Mesendoderm (in vitro differentiated cells): ENCODE data around the gene PLCG2.
"Not testable (repeated sequence)": the region's sequence is repeated elsewhere in the genome, so short reads cannot be mapped to it uniquely, and the experiment has no call there.

Experiments
- DNase-seq: peaks from one replicate; pipeline ENCODE4 v3.0.0; 2013
- H2AK5ac ChIP-seq: 2 replicates; pipeline ENCODE4 v1.6.1; 2013; ENCODE audit warnings: low read length, inconsistent platforms
- H2BK120ac ChIP-seq: 2 replicates; pipeline ENCODE4 v1.6.1; 2013; ENCODE audit warnings: low read depth, mild to moderate bottlenecking, low read length, moderate library complexity, mixed read lengths
- H2BK15ac ChIP-seq: replicated peaks from 2 replicates; pipeline ENCODE4 v1.6.1; 2013; ENCODE audit warnings: low read depth, mild to moderate bottlenecking, moderate library complexity
- H2BK5ac ChIP-seq: 2 replicates; pipeline ENCODE4 v1.6.1; 2013; ENCODE audit warnings: low read length, inconsistent platforms
- H3K18ac ChIP-seq: 2 replicates; pipeline ENCODE4 v1.6.1; 2013; ENCODE audit warnings: mild to moderate bottlenecking, low read length, mixed read lengths
- H3K23ac ChIP-seq: one replicate; pipeline ENCODE4 v1.6.1; 2013; ENCODE audit warnings: low read length
- H3K27ac ChIP-seq: 2 replicates; pipeline ENCODE4 v1.5.1; 2013; ENCODE audit warnings: low read depth, mild to moderate bottlenecking, inconsistent platforms, low read length, moderate library complexity
- H3K27me3 ChIP-seq: 2 replicates; pipeline ENCODE4 v1.6.1; 2013; ENCODE audit warnings: low read length, control low read depth, mild to moderate bottlenecking, inconsistent platforms; ENCODE audit not compliant: insufficient read depth, poor library complexity
- H3K36me3 ChIP-seq: 2 replicates; pipeline ENCODE4 v1.6.1; 2013; ENCODE audit warnings: low read length, inconsistent platforms; ENCODE audit not compliant: control insufficient read depth, insufficient read depth
- H3K4ac ChIP-seq: one replicate; pipeline ENCODE4 v1.6.1; 2013; ENCODE audit warnings: low read depth, mild to moderate bottlenecking, low read length, moderate library complexity
- H3K4me1 ChIP-seq: 2 replicates; pipeline ENCODE4 v1.6.1; 2013; ENCODE audit warnings: low read depth, low read length, inconsistent platforms; ENCODE audit not compliant: control insufficient read depth
- H3K4me2 ChIP-seq: 2 replicates; pipeline ENCODE4 v1.6.1; 2013; ENCODE audit warnings: low read length
- H3K4me3 ChIP-seq: 2 replicates; pipeline ENCODE4 v1.5.1; 2013; ENCODE audit warnings: mild to moderate bottlenecking, low read length
- H3K56ac ChIP-seq: one replicate; pipeline ENCODE4 v1.6.1; 2013; ENCODE audit warnings: low read length
- H3K79me1 ChIP-seq: 2 replicates; pipeline ENCODE4 v1.6.1; 2013; ENCODE audit warnings: low read length, inconsistent platforms
- H3K79me2 ChIP-seq: 2 replicates; pipeline ENCODE4 v1.6.1; 2013; ENCODE audit warnings: mild to moderate bottlenecking, low read length; ENCODE audit not compliant: control insufficient read depth, insufficient read depth
- H3K9ac ChIP-seq: 2 replicates; pipeline ENCODE4 v1.6.1; 2013; ENCODE audit warnings: low read length, inconsistent platforms
- H4K5ac ChIP-seq: one replicate; pipeline ENCODE4 v1.6.1; 2013; ENCODE audit warnings: low read length
- H4K8ac ChIP-seq: one replicate; pipeline ENCODE4 v1.6.1; 2013; ENCODE audit warnings: low read depth, mild to moderate bottlenecking, control low read depth, low read length, moderate library complexity
- WGBS: extraction: QIAGEN DNeasy Blood & Tissue Kit; methylation state at CpG from one replicate; pipeline ENCODE4 v1.1.7; 2013; ENCODE audit warnings: low lambda C conversion rate, missing lambda C conversion rate; ENCODE audit not compliant: insufficient coverage; ENCODE audit errors: extremely low coverage; 5-methylcytosine and 5-hydroxymethylcytosine counted together

PLCG2 gene

DNA sequence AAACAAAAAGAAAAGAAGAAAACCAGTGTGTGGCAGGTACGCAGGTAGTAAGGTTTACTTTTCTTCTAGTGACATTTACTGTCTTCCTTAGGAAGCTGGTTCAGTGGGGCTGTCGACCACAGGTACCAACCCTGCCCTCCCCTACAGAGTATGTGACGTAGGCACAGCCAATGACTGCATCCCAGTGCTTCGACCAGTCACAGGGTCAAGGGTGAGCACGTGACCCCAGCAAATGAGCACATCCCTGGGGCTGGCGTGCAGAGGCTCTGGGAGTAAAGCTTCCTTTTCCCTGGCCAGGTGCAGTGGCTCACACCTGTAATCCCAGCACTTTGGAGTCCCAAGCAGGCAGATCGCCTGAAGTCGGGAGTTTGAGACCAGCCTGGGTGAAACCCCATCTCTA, 38.9 kb upstream of the PLCG2 start:
- Histone ChIP-seq H3K4ac (no peak overlapping the region), H3K4me2 (no peak overlapping the region), H3K56ac (no peak overlapping the region), H3K27me3 (no peaks in the 10 kb centered on the region), H3K18ac (no peak overlapping the region), H3K27ac (no peak overlapping the region), H3K36me3 (no peaks in the 10 kb centered on the region), H3K79me2 (no peaks in the 10 kb centered on the region), H3K4me3 (no peak overlapping the region), H3K79me1 (no peaks in the 10 kb centered on the region), H3K4me1 (no peaks in the 10 kb centered on the region), H3K23ac (no peak overlapping the region), H4K5ac (no peak overlapping the region), H2AK5ac (no peak overlapping the region), H2BK120ac (no peak overlapping the region), H4K8ac (no peak overlapping the region), H2BK5ac (no peak overlapping the region), H2BK15ac (no peak overlapping the region), H3K9ac (no peak overlapping the region)
- DNase-seq, result peak; percentile 75
- WGBS, result no CpG with 5 or more reads among the region's 8 CpGs

DNA sequence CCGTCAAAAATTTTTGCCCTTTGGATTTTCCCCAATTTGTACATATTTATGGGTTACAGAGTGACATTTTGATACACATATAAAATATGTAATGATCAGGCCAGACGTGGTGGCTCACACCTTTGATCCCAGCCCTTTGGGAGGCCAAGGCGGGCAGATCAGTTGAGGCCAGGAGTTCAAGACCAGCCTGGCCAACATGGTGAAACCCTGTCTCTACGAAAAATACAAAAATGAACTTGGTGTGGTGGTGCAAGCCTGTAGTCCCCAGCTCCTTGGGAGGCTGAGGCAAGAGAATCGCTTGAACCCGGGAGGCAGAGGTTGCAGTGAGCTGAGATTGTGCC, 37.7 kb upstream of the PLCG2 start:
- H3K4me1 ChIP-seq, H3K79me1 ChIP-seq, H3K18ac ChIP-seq, H3K27ac ChIP-seq, H3K4me2 ChIP-seq, H3K4me3 ChIP-seq, H2AK5ac ChIP-seq, H3K4ac ChIP-seq, H2BK120ac ChIP-seq, H3K27me3 ChIP-seq, DNase-seq, H4K5ac ChIP-seq, H4K8ac ChIP-seq, H3K36me3 ChIP-seq, H3K56ac ChIP-seq, H3K23ac ChIP-seq, H3K9ac ChIP-seq, H2BK15ac ChIP-seq, H2BK5ac ChIP-seq, H3K79me2 ChIP-seq: not testable (repeated sequence)
- no CpG with 5 or more reads among the region's 6 CpGs for WGBS

DNA sequence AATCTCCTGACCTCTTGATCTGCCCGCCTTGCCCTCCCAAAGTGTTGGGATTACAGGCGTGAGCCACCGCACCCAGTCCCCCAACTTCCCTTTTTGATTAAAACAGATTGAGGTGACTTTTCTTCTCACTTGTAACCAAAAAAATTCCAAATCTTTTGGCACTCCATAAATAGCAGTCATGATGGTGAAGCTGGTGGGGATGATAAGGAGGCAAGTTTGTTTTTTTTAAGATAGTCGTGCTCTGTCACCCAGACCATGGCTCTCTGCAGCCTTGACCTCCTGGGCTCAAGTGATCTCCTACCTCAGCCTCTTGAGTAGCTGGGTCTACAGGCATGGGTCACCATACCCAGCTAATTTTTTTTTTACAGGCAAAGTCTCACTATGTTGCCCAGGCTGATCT, 34.7 kb upstream of the PLCG2 start:
- no CpG with 5 or more reads among the region's 4 CpGs for WGBS
- H3K27ac ChIP-seq, result no peak overlapping the region
- no peak overlapping the region for H2AK5ac ChIP-seq
- H3K79me2 ChIP-seq, result no peaks in the 10 kb centered on the region
- no peak overlapping the region for H3K56ac ChIP-seq
- H3K4me3 ChIP-seq, result no peak overlapping the region
- H4K8ac ChIP-seq, result no peak overlapping the region
- H3K27me3 ChIP-seq, result no peaks in the 10 kb centered on the region
- no peak overlapping the region for H3K4me2 ChIP-seq
- H3K4ac ChIP-seq, result no peak overlapping the region
- H4K5ac ChIP-seq, result no peak overlapping the region
- no peaks in the 10 kb centered on the region for H3K36me3 ChIP-seq
- no peak overlapping the region for H2BK120ac ChIP-seq
- H2BK15ac ChIP-seq, result no peak overlapping the region
- no peak for DNase-seq
- no peaks in the 10 kb centered on the region for H3K79me1 ChIP-seq
- H3K4me1 ChIP-seq, result no peaks in the 10 kb centered on the region
- no peak overlapping the region for H3K18ac ChIP-seq
- H3K23ac ChIP-seq, result no peak overlapping the region
- no peak overlapping the region for H3K9ac ChIP-seq
- no peak overlapping the region for H2BK5ac ChIP-seq

DNA sequence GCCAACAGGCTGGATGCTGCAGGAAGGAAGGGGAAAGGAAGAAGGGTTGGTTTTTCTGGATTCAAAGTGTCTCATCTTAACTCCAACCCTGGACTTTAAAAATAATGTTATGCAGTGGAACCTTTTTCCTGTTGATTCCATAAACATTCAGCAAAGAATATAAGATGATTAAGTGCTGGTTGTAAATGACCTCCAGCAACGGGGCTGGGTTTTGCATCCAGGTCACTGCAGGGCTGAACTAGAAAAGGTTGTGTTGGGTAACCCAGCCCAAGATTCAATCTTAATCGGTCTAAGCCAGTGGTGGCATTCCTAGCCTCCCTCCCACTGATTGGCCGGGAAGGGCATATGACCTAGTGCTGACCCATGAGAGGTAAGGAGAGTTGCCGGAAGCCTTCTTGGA, 34.2 kb upstream of the PLCG2 start:
- no peak overlapping the region for H3K4ac ChIP-seq
- no peaks in the 10 kb centered on the region for H3K79me2 ChIP-seq
- H2BK120ac ChIP-seq, result no peak overlapping the region
- no peak overlapping the region for H3K27ac ChIP-seq
- no peak overlapping the region for H3K9ac ChIP-seq
- H3K4me2 ChIP-seq, result no peak overlapping the region
- no peak overlapping the region for H4K5ac ChIP-seq
- no peak overlapping the region for H3K23ac ChIP-seq
- H4K8ac ChIP-seq, result no peak overlapping the region
- H3K27me3 ChIP-seq, result no peaks in the 10 kb centered on the region
- no peak overlapping the region for H2BK15ac ChIP-seq
- DNase-seq, result peak; percentile 30
- H3K4me3 ChIP-seq, result no peak overlapping the region
- H2AK5ac ChIP-seq, result no peak overlapping the region
- no peak overlapping the region for H3K18ac ChIP-seq
- no peaks in the 10 kb centered on the region for H3K79me1 ChIP-seq
- H3K4me1 ChIP-seq, result no peaks in the 10 kb centered on the region
- WGBS, result no CpG with 5 or more reads among the region's 4 CpGs
- no peaks in the 10 kb centered on the region for H3K36me3 ChIP-seq
- no peak overlapping the region for H2BK5ac ChIP-seq
- no peak overlapping the region for H3K56ac ChIP-seq

DNA sequence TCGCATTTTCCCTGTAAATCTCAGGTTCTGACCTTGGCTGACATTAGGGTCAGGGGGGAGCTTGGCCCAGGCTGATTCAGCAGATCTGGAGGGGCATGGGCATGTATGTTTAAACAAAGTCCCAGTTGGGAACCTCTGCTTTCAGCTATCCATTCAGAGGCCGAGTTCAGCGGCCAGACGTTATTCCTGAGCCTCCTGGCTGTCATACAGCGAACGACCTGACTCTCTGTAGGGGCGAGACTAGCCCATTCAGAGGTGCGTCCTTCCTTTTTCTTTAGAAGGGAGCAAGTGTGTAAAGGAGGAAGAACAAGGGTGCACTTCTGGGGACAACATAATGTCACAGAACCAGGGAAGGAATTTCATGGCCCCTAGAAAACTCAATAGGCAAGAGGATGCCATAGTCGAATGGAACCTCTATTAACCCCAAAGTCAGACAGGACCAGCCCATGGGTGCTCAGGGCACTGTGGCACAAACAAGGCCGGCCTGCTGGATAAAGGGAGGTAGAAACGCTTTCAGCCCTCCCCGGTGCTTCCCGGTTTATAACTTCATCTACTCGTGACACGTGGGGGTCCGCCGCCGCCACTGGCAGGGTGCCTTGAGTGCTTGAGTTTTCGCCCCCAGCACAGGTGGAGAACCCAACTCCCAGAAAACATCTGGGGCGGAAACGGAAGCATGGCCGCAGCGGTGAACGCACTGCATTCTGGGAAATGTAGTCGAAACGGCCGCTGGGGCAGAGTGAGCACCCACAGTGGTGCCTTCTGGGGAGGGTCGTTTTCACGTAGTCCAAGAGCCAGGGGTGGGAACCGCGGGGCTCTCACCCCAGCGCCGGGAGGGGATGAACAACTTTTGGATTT, 33.2 kb upstream of the PLCG2 start:
- H3K36me3 ChIP-seq, result no peaks in the 10 kb centered on the region
- no peaks in the 10 kb centered on the region for H3K4me1 ChIP-seq
- H2BK5ac ChIP-seq, result no peak overlapping the region
- H3K18ac ChIP-seq, result no peak overlapping the region
- H3K79me1 ChIP-seq, result no peaks in the 10 kb centered on the region
- H4K8ac ChIP-seq, result no peak overlapping the region
- no peaks in the 10 kb centered on the region for H3K79me2 ChIP-seq
- no peak overlapping the region for H3K27ac ChIP-seq
- no peak overlapping the region for H3K56ac ChIP-seq
- no peak overlapping the region for H3K9ac ChIP-seq
- peak; percentile 70 for DNase-seq
- H4K5ac ChIP-seq, result peak overlapping the region; percentile 94
- no peak overlapping the region for H3K23ac ChIP-seq
- H3K4me3 ChIP-seq, result no peak overlapping the region
- H2BK15ac ChIP-seq, result no peak overlapping the region
- H3K27me3 ChIP-seq, result no peaks in the 10 kb centered on the region
- no peak overlapping the region for H2AK5ac ChIP-seq
- no peak overlapping the region for H2BK120ac ChIP-seq
- no CpG with 5 or more reads among the region's 33 CpGs for WGBS
- no peak overlapping the region for H3K4ac ChIP-seq
- H3K4me2 ChIP-seq, result peak overlapping the region; percentile 9

DNA sequence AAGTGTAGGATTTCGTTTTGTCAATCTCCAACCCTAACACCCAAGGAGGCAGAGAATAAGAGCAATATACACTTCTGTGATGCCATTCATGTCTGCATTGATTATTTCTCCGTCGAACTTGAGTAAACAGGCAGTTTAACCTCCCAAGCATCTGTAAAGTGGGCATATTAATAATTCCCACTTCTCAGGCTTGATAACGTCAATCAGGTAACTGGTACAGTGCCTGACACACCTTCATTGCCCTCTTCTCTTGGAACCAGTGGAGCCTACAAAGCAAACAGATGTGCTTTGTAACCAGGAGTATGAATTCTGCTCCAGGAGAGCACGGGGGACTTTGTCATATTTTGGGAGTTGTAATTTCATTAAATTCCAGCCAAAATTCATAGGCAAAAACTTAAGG, 32.5 kb upstream of the PLCG2 start:
- no peak overlapping the region for H3K56ac ChIP-seq
- H2BK15ac ChIP-seq, result no peak overlapping the region
- no peaks in the 10 kb centered on the region for H3K79me1 ChIP-seq
- no peaks in the 10 kb centered on the region for H3K36me3 ChIP-seq
- H4K5ac ChIP-seq, result no peak overlapping the region
- H2BK120ac ChIP-seq, result no peak overlapping the region
- H3K9ac ChIP-seq, result no peak overlapping the region
- no peak overlapping the region for H4K8ac ChIP-seq
- WGBS, result no CpG with 5 or more reads among the region's 5 CpGs
- H3K23ac ChIP-seq, result no peak overlapping the region
- H3K79me2 ChIP-seq, result no peaks in the 10 kb centered on the region
- H3K4me3 ChIP-seq, result no peak overlapping the region
- H3K27me3 ChIP-seq, result no peaks in the 10 kb centered on the region
- no peaks in the 10 kb centered on the region for H3K4me1 ChIP-seq
- no peak overlapping the region for H3K18ac ChIP-seq
- no peak overlapping the region for H2AK5ac ChIP-seq
- no peak for DNase-seq
- H2BK5ac ChIP-seq, result no peak overlapping the region
- no peak overlapping the region for H3K27ac ChIP-seq
- H3K4ac ChIP-seq, result no peak overlapping the region
- H3K4me2 ChIP-seq, result peak overlapping the region; percentile 4
